Karpas-422 (cell line): ENCODE measurements around the gene NMUR1. TPM values are rescaled to one million over a fixed set of nuclear protein-coding genes. Genes with fewer than 3 reads are reported as not detected.

Source experiments
- DNase-seq: peaks from one replicate; pipeline ENCODE4 v3.0.0-alpha.2; 2015
- H2AFZ ChIP-seq: fragments of 200-600 bp; sonication (generic); 2 replicates; pipeline ENCODE4 v1.6.1; 2014; ENCODE audit warnings: antibody characterized with exemption, low read length, mixed read lengths
- H3K27ac ChIP-seq: fragments of 200-600 bp; sonication (generic); 2 replicates; pipeline ENCODE4 v1.5.1; 2014; ENCODE audit warnings: mild to moderate bottlenecking, low read length, moderate library complexity
- H3K27me3 ChIP-seq: fragments of 200-600 bp; sonication (generic); 2 replicates; pipeline ENCODE4 v1.6.1; 2014; ENCODE audit warnings: low read length, mixed read lengths
- H3K36me3 ChIP-seq: fragments of 200-600 bp; sonication (generic); 2 replicates; pipeline ENCODE4 v1.6.1; 2014; ENCODE audit warnings: low read length, mixed read lengths; ENCODE audit not compliant: insufficient read depth
- H3K4me1 ChIP-seq: fragments of 200-600 bp; sonication (generic); 2 replicates; pipeline ENCODE4 v1.6.1; 2014; ENCODE audit warnings: mild to moderate bottlenecking, low read length, mixed read lengths
- H3K4me2 ChIP-seq: fragments of 200-600 bp; sonication (generic); 2 replicates; pipeline ENCODE4 v1.6.1; 2014; ENCODE audit warnings: low read length, low read depth, mild to moderate bottlenecking; ENCODE audit not compliant: poor library complexity, severe bottlenecking
- H3K4me3 ChIP-seq: fragments of 200-600 bp; sonication (generic); 2 replicates; pipeline ENCODE4 v1.5.1; 2014; ENCODE audit warnings: mild to moderate bottlenecking, antibody characterized with exemption, low read length, mixed read lengths
- H3K79me2 ChIP-seq: fragments of 200-600 bp; sonication (generic); 2 replicates; pipeline ENCODE4 v1.6.1; 2014; ENCODE audit warnings: mild to moderate bottlenecking, low read length, mixed read lengths
- H3K9ac ChIP-seq: fragments of 200-600 bp; sonication (generic); 2 replicates; pipeline ENCODE4 v1.6.0; 2014; ENCODE audit warnings: low read length
- H3K9me2 ChIP-seq: fragments of 200-600 bp; sonication (generic), shearing (Covaris generic); replicated peaks from 2 replicates; pipeline ENCODE4 v1.6.0; 2014; ENCODE audit warnings: mild to moderate bottlenecking, low read length, moderate library complexity; ENCODE audit not compliant: insufficient read depth
- H3K9me3 ChIP-seq: fragments of 300-700, 200-600 bp; sonication (generic); 2 replicates; pipeline ENCODE4 v1.6.1; 2014; ENCODE audit warnings: low read length, mixed read lengths
- H4K20me1 ChIP-seq: fragments of 200-600 bp; sonication (generic); 2 replicates; pipeline ENCODE4 v1.6.1; 2014; ENCODE audit warnings: mild to moderate bottlenecking, antibody characterized with exemption, low read length, low read depth; ENCODE audit not compliant: insufficient read depth
- total RNA-seq: library from RNA; depleted of rRNA; stranded (reverse); fragments of >200 nt; shearing (Covaris generic); gene quantifications from 2 replicates; pipeline ENCODE4 v1.2.3, GENCODE V29; 2014; ENCODE audit warnings: low replicate concordance

Gene NMUR1
- total RNA-seq, 1 experiment from 2014 or later: not detected

DNA sequence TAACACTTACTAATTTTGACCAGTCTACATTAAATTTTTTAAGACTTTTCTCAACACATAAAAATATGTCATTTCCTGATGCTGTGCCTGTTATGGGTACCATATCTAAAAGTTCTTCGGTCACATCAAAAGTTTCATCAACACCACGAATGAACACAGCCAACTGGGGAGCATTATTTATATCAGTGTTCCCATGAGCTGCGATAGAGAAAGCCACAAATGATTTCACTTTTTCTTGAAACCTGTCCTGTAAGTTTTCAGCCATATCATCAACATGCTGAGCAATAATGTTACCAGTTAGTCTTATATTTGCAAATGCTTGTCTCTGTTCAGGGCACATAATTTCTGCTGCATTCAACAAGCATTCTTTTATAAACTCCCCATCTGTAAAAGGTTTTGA, 35.6 kb downstream of the NMUR1 start:
- H3K9me2 ChIP-seq: no peaks in the 10 kb centered on the region
- H3K9me3 ChIP-seq: no peaks in the 10 kb centered on the region
- no peak overlapping the region for H2AFZ ChIP-seq

DNA sequence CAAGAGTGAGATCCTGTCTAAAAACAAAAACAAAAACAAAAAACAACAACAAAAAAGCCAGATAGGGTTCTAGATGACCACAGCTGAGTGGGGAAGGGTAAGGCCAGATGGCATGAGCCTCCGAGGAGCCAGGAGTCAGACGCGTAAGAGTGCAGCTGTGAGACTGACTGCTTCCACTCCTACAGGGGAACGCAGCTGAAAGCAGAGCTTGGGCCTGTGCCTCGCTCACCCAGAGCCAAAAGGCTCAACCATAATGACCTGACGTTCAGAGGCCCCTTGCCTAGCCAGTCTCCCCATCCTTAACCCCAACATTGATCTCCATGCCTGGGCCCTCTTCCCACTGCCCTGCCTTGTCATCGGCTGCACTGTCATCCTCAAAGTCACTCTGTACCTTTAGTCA, 39.4 kb downstream of the NMUR1 start:
- no peaks in the 10 kb centered on the region for H3K9me2 ChIP-seq
- no peaks in the 10 kb centered on the region for H3K9me3 ChIP-seq
- no peak for DNase-seq
- H3K79me2 ChIP-seq: no peaks in the 10 kb centered on the region
- H3K27me3 ChIP-seq: no peaks in the 10 kb centered on the region
- H3K36me3 ChIP-seq: no peaks in the 10 kb centered on the region
- no peaks in the 10 kb centered on the region for H4K20me1 ChIP-seq
- no peaks in the 10 kb centered on the region for H3K4me1 ChIP-seq
- H3K9ac ChIP-seq: no peak overlapping the region
- H3K27ac ChIP-seq: no peak overlapping the region
- no peak overlapping the region for H3K4me2 ChIP-seq
- H3K4me3 ChIP-seq: no peak overlapping the region
- H2AFZ ChIP-seq: no peak overlapping the region

More for the DNA sequence above, 35.6 kb downstream of the NMUR1 start:
- no peaks in the 10 kb centered on the region for H3K79me2 ChIP-seq
- H3K4me1 ChIP-seq: no peaks in the 10 kb centered on the region
- no peak overlapping the region for H3K4me3 ChIP-seq
- H3K36me3 ChIP-seq: no peaks in the 10 kb centered on the region
- DNase-seq: no peak
- H3K4me2 ChIP-seq: no peak overlapping the region
- H3K27ac ChIP-seq: no peak overlapping the region
- no peaks in the 10 kb centered on the region for H4K20me1 ChIP-seq
- no peak overlapping the region for H3K9ac ChIP-seq
- H3K27me3 ChIP-seq: no peaks in the 10 kb centered on the region

DNA sequence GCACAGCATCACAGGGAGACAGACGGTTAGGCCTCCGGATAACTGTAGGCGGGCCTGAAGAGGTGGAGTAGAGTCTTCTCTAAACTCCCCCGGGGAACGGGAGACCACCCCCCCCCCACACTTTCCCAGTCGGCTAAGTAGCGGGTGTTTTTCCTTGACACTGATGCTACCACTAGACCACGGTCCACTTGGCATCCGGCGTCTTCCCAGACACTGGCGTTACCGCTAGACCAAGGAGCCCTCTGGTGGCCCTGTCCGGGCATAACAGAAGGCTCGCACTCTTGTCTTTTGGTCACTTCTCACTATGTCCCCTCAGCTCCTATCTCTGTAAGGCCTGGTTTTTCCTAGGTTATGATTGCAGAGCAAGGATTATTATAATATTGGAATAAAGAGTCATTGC, 40.3 kb downstream of the NMUR1 start:
- no peak overlapping the region for H2AFZ ChIP-seq
- H3K9me2 ChIP-seq: no peaks in the 10 kb centered on the region
- no peak overlapping the region for H3K4me3 ChIP-seq
- H3K4me2 ChIP-seq: no peak overlapping the region
- H3K27ac ChIP-seq: no peak overlapping the region
- no peaks in the 10 kb centered on the region for H3K79me2 ChIP-seq
- H4K20me1 ChIP-seq: no peaks in the 10 kb centered on the region
- H3K4me1 ChIP-seq: no peaks in the 10 kb centered on the region
- no peak for DNase-seq
- no peaks in the 10 kb centered on the region for H3K36me3 ChIP-seq
- H3K27me3 ChIP-seq: no peaks in the 10 kb centered on the region
- no peak overlapping the region for H3K9ac ChIP-seq
- H3K9me3 ChIP-seq: no peaks in the 10 kb centered on the region

DNA sequence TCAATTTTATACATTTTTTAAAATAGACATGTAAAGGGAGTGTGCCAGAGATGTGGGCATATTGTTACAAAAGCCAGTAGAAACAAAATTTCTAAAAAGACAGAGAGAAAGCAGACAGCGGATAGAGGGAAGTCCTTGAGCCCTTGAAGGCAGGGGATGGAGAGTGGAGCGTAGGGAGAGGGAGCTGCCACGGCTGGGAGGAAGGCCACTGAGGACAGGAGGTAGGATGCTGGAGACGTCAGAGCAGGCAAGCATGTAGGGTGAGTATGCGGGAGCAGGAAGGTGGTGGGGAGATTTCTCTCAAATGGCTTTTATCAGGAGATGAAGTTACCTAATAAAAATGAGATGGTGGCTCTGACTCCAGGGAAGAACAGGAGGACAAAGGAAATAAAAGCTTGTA, 41.9 kb downstream of the NMUR1 start:
- Histone ChIP-seq H3K36me3 (no peaks in the 10 kb centered on the region), H3K27ac (no peak overlapping the region), H3K9ac (no peak overlapping the region), H3K4me3 (no peak overlapping the region), H3K4me1 (no peaks in the 10 kb centered on the region), H3K9me3 (no peaks in the 10 kb centered on the region), H3K4me2 (no peak overlapping the region), H4K20me1 (no peaks in the 10 kb centered on the region), H3K79me2 (no peaks in the 10 kb centered on the region), H3K27me3 (no peaks in the 10 kb centered on the region), H3K9me2 (no peaks in the 10 kb centered on the region), H2AFZ (no peak overlapping the region)
- DNase-seq: no peak

DNA sequence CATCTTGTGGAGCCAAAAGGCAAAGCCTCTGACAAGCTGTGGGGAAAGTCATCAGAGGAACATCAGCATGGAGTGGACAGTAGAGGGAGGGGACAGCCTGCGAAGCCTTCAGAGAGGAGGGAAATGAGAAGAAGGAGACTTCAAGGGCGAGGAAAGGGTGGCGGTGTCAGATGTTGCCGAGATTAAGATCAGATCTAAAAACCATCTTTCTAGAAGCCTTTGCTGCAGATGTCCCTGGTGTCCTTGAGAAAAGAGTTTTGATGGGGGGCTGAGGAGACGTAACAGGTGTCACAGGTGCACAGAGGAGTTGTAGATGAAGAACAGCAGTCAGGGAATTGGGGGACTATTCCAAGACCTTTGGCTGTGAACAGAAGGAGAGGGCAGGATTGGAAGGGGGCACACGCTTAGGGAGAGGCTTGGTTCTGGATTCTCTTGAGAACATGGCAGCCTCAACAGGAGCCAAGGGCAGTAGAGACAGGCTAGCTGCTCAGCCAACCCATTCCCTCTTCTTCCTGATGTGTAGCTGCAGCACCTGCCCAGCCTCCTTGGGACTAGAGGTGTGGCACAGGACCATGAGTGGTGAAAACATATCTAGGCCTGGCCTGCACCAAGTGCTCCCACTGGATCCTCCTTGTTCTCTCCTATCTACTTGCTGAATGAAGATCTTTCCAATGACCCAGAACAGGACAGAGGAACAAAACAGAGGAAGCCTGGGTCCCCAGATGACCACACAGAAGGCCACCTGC, 43.2 kb downstream of the NMUR1 start:
- H2AFZ ChIP-seq: no peak overlapping the region
- no peaks in the 10 kb centered on the region for H3K9me2 ChIP-seq
- DNase-seq: no peak
- no peaks in the 10 kb centered on the region for H3K4me1 ChIP-seq
- H3K36me3 ChIP-seq: no peaks in the 10 kb centered on the region
- no peaks in the 10 kb centered on the region for H3K27me3 ChIP-seq
- no peak overlapping the region for H3K4me3 ChIP-seq
- H3K9ac ChIP-seq: no peak overlapping the region
- no peak overlapping the region for H3K27ac ChIP-seq
- H3K4me2 ChIP-seq: no peak overlapping the region
- no peaks in the 10 kb centered on the region for H4K20me1 ChIP-seq
- no peaks in the 10 kb centered on the region for H3K9me3 ChIP-seq
- no peaks in the 10 kb centered on the region for H3K79me2 ChIP-seq

DNA sequence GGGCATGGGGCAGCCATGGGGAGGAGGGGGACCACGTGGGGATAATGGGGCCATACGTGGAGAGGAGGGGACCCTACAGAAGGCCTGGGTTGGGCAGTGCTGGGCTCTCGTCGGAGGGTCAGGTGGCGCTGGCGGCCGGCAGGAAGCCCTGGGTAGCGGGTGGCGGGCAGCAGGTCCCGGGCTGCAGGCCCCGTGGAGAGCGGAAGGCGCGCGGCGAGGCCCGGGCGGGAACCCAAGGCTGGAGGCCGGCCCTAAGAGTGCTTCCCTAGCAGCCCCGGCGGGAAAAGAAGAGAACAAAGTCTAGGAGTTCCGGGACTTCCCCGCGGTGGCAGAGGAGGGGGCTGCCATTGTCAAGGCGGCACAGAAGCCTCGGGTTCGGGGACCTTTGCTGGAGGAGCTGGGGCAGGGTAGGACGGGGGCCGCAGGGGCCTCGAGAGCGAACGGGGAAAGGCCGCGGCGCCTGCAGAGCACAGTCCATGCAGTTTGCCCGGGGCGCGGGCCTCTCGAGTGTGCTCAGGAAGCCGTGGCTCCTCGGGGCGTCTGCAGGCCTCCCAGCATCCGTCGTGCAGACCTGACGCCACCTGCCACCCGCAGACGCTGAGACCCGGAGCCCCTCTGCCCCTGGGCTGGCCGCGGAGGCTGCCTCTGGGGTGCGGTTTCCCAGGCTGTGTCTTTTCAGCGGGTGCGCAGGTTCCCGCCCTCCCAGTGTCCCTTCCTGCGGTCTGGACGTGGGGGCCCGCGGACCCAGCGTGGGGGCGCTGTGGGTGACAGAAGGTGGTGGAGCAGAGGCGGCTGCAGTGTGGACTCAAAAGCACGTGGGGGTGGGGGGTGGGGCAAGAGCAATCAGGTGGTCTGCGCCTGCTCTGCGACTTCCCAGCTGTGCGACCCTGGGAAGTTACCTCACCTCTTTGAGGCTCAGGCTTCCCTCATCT, 46.6 kb downstream of the NMUR1 start:
- no peak overlapping the region for H2AFZ ChIP-seq
- DNase-seq: no peak
- no peaks in the 10 kb centered on the region for H3K9me3 ChIP-seq
- H4K20me1 ChIP-seq: no peaks in the 10 kb centered on the region
- H3K4me2 ChIP-seq: no peak overlapping the region
- no peaks in the 10 kb centered on the region for H3K27me3 ChIP-seq
- H3K36me3 ChIP-seq: no peaks in the 10 kb centered on the region
- no peaks in the 10 kb centered on the region for H3K4me1 ChIP-seq
- H3K79me2 ChIP-seq: no peaks in the 10 kb centered on the region
- no peak overlapping the region for H3K4me3 ChIP-seq
- H3K27ac ChIP-seq: no peak overlapping the region
- H3K9me2 ChIP-seq: no peaks in the 10 kb centered on the region
- no peak overlapping the region for H3K9ac ChIP-seq

DNA sequence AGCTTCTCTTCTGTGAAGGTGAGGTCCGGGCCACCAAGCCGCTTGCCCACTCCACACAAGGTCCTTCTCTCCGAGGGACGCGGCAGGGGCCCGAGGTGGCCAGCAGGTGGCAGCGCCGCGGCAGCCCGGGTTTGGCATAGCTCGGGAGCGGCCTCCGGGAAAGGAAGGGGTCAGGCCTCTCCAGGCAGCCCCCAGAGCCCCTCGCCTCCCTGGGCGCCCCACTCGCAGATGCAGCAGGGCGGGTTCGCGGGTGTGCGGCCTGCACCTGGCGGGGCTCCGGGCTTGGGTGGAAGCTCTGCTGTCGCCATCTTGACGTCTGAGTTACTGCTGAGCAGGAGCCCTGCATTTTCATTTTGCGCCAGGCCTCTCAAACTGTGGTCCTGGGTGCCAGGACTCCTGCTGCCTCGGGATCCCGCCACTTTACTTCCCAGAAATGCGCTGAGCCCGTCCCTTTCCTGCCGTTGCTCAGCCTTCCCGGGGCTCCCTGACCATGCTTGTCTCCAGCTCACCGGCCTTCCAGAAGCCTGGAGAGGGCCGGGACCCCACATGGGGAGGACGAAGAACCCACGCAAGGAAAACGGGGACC, 47.3 kb downstream of the NMUR1 start:
- H3K4me3 ChIP-seq: no peak overlapping the region
- no peak overlapping the region for H2AFZ ChIP-seq
- peak; percentile 57 for DNase-seq
- no peaks in the 10 kb centered on the region for H3K4me1 ChIP-seq
- H3K4me2 ChIP-seq: no peak overlapping the region
- H3K79me2 ChIP-seq: no peaks in the 10 kb centered on the region
- no peak overlapping the region for H3K27ac ChIP-seq
- no peaks in the 10 kb centered on the region for H3K9me3 ChIP-seq
- H3K9me2 ChIP-seq: no peaks in the 10 kb centered on the region
- H3K27me3 ChIP-seq: no peaks in the 10 kb centered on the region
- H3K36me3 ChIP-seq: no peaks in the 10 kb centered on the region
- no peak overlapping the region for H3K9ac ChIP-seq
- no peaks in the 10 kb centered on the region for H4K20me1 ChIP-seq

DNA sequence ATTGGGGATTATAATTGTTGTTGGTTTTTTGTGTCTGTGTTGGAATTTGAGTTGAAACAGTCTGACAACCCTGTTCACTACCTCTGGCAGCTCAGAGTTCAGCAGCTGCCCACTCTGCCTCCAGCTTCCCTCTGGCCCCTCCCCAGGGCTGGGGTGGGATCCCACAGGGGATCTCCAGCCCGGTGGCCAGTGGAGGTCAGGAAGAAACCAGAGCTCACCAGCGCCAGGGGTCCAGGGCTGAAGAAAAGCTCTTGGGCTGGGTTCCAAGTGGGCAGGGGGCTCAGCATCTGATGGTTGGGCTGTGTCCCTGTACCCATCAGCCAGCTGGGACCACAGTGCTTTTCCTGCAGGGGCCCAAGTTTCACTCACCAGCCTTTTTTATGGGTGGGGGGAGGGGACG, 49.5 kb downstream of the NMUR1 start:
- H3K4me1 ChIP-seq: no peaks in the 10 kb centered on the region
- no peak overlapping the region for H3K27ac ChIP-seq
- no peaks in the 10 kb centered on the region for H3K79me2 ChIP-seq
- no peak overlapping the region for H3K4me3 ChIP-seq
- H4K20me1 ChIP-seq: no peaks in the 10 kb centered on the region
- no peak overlapping the region for H2AFZ ChIP-seq
- no peak overlapping the region for H3K4me2 ChIP-seq
- no peaks in the 10 kb centered on the region for H3K9me3 ChIP-seq
- no peaks in the 10 kb centered on the region for H3K36me3 ChIP-seq
- no peak for DNase-seq
- no peaks in the 10 kb centered on the region for H3K9me2 ChIP-seq
- H3K9ac ChIP-seq: no peak overlapping the region
- no peaks in the 10 kb centered on the region for H3K27me3 ChIP-seq
